GM18951 (cell line): ENCODE measurements around the gene ABCC5.

Source experiments
- POLR2A ChIP-seq: IDR thresholded peaks from 4 replicates; pipeline ENCODE4 v1.6.1; 2011; ENCODE audit warnings: mild to moderate bottlenecking; ENCODE audit not compliant: insufficient read length, insufficient read depth; ENCODE audit errors: extremely low read depth
- in situ Hi-C: fragments of 300-500 bp; cut with MboI; formaldehyde crosslinking; loops from one replicate; pipeline ENCODE4 v1.12.0; 2022; ENCODE audit warnings: low sequenced_read_pairs, mixed read lengths, inconsistent platforms; ENCODE audit not compliant: unreplicated experiment

The ABCC5 gene

GRCh38 chr3:184005941-184006507, 11.7 kb downstream of the ABCC5 start:
- in situ Hi-C loops: no loop called here
- TF ChIP-seq POLR2A: no peak

- in situ Hi-C loops: no loop called here
- no peak for TF ChIP-seq POLR2A
Measured at GRCh38 chr3:184004476-184004875, 13.2 kb downstream of the ABCC5 start.

DNA sequence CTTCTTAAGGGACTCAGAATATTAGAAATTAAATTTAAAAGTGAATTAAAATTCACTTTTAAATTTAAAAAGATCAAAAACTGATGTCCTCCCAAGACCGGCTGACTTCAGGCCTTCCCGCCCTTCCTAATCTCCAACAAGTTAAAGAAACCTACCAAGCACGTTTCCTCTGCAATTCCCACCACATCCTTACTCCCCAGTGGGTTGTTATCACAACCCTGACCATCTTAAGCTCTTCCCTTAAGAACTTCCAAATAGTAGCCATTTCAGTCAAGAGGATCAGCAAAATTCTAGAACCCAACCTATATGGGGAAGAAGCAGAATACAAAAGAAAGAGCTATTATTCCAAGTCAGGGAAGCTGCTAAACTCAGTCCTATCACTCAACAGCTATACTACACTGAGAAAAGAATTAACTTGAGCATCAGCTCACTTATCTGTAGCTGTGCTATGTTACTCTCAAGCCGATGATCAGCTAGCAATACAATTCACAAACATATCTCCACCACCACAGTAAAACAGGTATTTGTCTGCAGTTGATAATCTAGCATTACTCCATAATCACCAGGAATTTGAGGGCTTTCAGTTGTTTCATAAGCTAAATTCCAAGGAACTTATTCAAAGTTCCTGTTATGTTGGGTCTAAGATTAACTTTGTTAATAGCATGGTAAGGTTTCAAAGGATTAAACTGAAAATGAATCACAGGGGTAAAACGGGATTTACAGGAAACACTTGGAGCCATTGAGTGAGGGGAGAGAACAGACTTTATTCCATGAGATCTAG, 14.3 kb downstream of the ABCC5 start:
- no peak for TF ChIP-seq POLR2A
- in situ Hi-C loops: no loop called here

DNA sequence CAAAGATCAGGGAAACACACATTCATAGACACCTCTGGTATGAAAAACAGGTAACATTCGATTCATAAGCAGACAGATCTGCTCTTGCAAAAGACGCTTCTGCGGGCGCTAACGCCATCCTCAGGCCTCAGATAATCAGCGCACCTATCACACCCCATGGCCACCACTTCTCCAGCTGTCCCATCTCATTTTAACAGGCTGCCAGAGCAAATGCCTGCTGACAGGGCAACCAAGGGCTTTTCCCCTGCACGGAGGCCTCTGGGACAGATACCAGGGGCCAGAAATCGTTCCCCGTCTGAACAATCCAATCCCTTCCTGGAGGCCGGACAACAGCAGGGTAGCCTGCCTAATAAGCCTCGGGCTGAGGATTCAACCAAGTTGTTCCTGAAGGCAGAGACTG, 15.2 kb downstream of the ABCC5 start:
- no peak for TF ChIP-seq POLR2A
- in situ Hi-C loops: no loop called here

DNA sequence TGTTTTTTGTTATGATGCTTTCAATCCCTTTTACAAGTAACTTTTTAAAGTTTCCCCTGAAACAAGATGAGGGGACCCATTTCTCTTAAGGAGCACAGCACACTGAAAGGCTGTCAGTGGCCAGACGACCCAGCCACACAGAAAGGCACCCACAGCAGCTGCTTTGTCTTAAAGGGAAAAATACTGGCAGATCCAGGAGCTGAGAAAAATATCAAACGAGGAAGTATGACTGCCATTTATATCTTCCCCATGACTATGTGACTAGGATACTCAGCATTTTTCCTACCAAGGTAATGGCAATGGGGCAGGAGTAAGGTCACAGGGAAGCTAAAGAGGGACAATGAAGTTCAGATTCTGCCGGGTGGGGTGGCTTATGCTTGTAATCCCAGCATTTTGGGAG, 15.9 kb downstream of the ABCC5 start:
- in situ Hi-C loops: no loop called here
- TF ChIP-seq POLR2A: no peak

DNA sequence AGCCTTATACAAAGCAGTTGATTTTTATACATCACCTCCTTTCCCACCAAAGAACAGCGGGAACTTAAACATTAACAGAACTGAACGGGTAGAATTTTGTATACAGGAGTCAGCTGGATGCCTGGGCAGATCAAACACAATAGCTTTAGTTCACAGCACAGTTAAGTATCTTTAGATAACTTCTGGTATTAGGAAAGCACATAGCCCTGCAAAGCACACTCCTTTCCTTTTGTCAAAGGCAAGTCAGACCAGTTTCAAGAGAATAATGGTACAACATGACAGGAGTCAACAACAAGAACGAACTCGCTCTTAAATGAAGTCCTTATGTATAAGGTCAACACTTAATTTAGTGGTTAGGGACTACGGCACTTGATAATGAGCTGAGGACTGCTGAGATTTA, 26.3 kb downstream of the ABCC5 start:
- TF ChIP-seq POLR2A: no peak
- in situ Hi-C loops: no loop called here

DNA sequence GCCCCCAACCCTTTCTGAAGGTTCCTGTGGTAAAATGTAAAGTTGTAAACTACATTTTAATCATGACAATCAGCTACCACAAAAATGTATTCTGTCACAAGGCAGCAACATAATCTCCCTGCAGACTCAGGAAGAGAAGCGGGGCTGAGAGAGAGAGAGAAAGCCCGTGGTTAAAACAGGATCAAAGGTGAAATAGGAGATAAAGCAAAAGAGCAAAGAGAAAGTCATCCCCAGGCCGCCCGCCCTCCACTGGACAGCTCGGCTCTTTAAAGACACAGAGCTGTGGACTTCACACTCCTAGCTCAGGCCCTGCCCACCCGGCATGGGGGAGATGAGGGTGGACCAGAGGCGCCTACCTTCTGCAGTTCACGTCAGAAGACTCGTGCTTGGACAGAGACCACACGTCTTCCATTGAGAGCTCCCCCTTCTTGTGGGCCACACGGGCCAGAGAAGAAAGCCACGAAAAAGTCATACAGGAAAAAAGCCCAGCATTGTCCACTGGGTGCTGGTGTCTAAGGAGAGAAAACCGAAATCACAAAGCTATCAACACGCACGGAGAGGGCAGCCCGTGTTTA, 29.4 kb downstream of the ABCC5 start:
- TF ChIP-seq POLR2A: no peak
- in situ Hi-C loops: no loop called here

- in situ Hi-C loops: no loop called here
- no peak for TF ChIP-seq POLR2A
Measured at GRCh38 chr3:183987000-183987600, 30.6 kb downstream of the ABCC5 start.

DNA sequence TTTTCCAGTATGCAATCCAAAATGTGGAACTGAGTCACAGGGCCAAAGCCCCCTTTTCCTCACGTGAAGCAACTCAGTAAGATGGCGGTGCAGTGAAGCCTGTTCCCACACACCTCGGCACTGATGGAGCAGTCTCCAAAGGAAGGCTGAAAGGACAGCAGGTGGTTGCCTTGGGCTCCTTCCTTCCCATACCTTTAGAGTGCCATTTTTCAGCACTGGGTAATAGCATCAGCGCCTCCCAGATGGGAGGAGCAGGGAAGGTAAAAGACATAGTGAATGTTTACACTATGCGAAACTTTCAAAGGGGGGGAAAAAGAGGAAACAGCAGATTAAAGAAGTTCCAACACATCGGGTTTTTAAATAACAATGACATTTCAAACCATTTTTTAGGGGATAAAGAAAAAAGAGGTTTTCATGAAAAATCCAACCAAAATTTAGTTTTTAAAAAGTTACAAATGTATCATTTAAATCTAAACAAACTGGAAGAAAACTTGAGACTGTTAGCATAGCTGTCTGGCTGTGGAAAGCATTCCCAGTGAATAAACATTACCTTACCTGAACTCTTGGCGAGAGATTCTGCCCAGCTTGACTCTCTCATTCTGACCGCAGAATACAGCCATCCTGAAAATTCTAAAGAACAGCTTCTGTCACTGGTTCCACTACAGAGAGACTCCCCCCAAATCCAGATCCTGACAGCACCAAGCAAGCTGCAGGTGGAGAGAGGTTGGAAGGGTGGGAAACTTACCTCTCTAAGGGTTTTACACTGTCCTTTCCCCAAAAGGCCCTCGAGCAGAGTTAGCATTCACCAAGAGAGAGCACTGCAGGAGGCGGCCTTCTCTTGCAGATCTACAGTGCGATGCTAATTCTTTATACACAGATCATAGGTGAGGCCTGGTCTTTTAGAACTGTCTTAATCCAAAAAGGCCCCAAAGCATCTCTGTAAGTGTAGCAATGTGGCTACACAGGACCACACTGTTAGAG, 32.6 kb downstream of the ABCC5 start:
- TF ChIP-seq POLR2A: no peak
- in situ Hi-C loops: no loop called here

DNA sequence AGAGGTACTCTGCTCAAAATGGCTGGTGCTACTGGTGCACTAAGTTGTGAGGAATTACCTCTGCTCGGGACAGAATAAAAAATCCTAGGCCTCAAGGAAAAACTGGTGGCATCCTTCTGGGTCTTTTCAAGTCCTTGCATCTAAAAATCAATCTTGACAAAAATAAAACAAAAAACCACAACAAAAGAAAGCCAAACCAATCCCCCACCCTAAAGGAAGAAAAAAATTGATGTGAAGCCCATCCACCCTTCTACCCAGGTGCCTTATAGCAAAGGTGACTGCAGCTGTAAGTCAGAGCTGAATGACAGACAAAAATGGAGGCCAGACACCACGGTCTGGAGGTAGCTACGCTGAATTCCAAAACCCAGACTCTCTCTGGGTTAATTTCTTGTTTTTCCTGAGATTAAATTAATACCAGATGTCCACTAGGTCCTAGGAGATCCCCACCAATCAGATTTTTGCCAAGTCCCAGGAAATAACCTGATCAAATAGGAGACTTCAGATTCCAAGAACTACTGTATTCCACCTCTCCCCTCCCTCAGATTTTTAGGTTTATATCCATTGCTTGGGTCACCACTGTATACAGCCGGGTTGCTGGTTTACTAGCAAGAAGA, 33.5 kb downstream of the ABCC5 start:
- in situ Hi-C loops: no loop called here
- TF ChIP-seq POLR2A: no peak

DNA sequence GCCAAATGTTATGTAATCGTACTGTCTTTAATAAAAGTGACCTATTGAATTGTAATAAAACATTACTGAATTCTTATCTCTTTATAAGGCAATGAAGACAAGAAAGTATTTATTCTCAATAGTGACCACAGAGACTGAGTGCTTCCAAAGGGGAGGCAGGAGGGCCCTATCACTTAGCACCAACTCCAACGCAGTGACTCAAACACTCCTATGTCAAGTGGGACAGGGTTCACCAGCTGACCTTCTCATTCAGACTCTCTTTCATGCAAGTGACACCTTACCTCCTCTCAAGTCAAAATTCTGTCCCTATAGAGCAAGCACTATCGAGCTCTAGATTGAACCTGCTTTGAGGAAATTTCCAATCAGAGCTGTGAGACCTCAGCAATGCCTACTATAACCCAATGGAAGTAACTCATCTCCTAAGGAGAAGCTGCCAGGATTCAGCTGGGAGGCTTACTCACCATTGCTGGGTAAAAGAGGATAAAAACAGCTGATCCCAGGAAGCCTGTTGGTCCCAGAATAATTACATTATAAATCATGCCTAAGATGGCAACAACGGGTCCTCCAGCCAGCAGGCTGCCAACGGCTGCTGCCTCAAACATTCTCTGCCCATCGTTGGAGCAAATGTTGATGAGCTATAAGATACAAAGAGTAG, 35.6 kb downstream of the ABCC5 start:
- TF ChIP-seq POLR2A: no peak
- in situ Hi-C loops: no loop called here

DNA sequence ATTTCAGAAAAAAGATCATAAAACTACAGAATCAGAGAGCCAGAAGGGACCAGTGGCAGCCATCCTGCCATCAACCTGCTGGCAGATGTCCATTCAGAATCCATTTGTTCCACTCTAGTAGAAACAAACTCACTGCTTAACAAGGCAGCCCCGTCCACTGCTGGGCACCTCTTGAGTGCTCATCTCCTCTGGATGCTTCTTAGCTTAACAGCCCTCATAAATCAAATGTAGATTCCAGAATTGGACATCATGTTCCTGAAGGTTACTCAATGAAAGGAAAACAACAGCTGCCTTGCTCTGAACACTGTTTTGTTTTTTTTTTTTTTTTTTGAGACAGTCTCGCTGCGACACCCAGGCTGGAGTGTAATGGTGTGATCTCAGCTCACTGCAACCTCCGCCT, 37.3 kb downstream of the ABCC5 start:
- in situ Hi-C loops: no loop called here

More for the DNA sequence above, 37.3 kb downstream of the ABCC5 start:
- no peak for TF ChIP-seq POLR2A
